GM18511 (cell line): Measurements from ENCODE around the gene MBLAC1.
A peak's percentile ranks its signal among the peaks of the same experiment; 100 is the strongest.

Experiments
- ATAC-seq: cut with Tn5 transposase; IDR thresholded peaks from one replicate; pipeline ENCODE4 v1.9.1; 2021; ENCODE audit warnings: mild to moderate bottlenecking, moderate library complexity; ENCODE audit not compliant: unreplicated experiment

Gene MBLAC1

GRCh38 chr7:100126931-100127865, at the start of gene MBLAC1:
TSS of gene MBLAC1 (plus strand) at chr7:100126967. CDS start at chr7:100127396, 429 bp downstream.
- ATAC-seq = peak; percentile 72

DNA sequence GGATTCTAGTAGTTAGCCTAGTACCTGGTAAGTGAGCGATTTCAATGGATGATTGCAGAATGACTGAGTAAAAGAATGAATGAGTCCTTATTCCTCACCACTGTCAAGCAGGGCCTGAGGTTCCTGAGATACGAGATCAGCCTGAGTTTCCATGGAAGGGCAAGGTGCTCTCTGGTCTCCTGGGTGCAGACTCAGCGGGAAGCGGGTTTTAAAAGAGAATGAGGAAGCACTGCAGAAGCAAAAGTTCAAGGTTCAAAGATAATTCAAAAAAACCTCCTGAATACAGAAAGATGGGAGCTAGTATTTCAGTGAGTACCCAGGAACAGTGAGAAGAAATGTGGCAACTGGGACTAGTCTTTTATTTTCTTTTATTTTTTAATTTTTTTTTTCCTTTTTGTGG, 49.6 kb upstream of the MBLAC1 start:
- ATAC-seq = no peak

- no peak for ATAC-seq
Observed at GRCh38 chr7:100079024-100079560, 47.7 kb upstream of the MBLAC1 start.

- no peak for ATAC-seq
Observed at GRCh38 chr7:100080907-100081534, 45.7 kb upstream of the MBLAC1 start.

DNA sequence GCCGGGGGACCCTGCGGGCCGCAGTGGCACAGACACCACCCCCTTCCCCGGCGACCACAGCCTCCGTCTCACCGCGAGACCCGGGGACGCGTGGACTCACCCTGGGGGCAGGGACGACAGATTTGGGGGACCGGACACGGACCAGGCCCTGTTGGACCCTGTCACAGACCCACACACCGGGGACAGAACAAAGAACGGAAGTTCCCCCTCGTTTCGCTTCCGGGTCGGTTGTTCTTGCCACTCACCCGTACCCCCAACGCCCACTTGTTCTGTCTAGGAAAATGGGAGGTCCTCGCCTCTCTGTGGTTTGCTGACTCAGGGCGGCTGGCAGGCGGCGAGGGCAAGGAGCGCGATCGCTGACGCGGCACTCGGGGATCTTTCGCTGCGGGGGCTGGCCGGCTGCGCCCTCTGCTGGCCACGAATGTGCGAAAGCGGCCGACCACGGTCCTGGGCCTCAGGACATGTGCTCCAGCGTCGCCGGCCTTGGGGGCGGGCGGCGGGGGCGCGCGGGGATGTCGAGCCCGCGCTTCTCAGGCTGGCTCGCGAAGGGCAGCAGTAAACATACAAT, 45.1 kb upstream of the MBLAC1 start, which contains the start of gene ZNF3:
Gene ZNF3 (minus strand): TSS at position 189 of the 568 bp plus-strand sequence. CDS start 4,366 bp downstream, outside the sequence.
- peak; percentile 87 for ATAC-seq

GRCh38 chr7:100082978-100083377, 43.8 kb upstream of the MBLAC1 start:
- ATAC-seq = no peak

DNA sequence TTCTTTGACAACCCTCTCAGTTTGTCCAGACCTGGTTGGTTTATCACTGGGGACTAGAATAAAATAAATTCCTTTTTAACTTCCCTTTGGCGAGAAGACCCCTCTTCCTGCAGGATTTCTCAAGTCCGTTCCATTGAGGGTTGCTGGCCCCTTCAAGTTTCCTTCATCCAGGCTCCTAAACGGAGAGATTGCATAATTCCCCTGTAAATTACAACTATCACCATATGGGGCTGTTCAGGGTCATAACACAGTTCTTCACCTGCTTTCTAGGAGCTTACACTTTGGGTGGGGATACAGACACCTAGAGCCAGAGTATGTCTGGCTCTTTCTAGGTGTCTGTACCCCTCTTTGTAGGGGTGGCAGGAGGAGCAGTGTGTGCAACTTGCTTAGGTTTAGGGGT, 41.3 kb upstream of the MBLAC1 start:
- no peak for ATAC-seq

DNA sequence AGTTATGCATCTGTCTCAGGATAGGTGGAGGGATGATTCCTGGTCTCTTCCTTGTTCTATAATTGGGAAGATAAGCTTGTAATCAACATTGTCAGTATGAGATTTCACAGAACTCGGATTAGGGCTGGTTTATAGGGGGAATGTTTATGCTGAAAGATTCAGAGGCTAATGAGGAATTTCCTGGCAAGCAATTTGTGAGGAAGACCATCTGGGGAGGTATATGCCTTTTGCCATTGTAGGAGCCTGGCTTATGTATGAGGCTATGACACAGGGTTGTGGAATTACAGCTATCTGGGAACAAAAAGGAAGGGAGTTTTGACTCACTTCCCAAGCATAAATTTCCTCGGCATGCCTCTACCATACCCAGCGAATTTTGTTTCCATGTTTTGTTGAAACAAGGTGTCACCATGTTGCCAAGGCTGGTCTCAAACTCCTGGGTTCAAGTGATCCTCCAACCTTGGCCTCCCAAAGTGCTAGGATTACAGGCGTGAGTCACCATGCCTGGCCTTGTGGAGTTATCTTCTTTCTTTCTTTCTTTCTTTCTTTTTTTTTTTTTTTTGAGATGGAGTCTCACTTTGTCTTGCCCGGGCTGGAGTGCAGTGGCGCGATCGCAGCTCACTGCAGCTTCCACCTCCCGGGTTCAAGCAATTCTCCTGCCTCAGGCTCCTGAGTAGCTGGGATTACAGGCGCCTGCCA, 39.6 kb upstream of the MBLAC1 start:
- no peak for ATAC-seq

- ATAC-seq = no peak
Observed at GRCh38 chr7:100088095-100088620, 38.6 kb upstream of the MBLAC1 start.

GRCh38 chr7:100088621-100089457, 37.9 kb upstream of the MBLAC1 start, which contains the start of gene COPS6:
TSS of gene COPS6 (plus strand) at chr7:100088969. CDS start at chr7:100088991, 22 bp downstream.
- no peak for ATAC-seq

- ATAC-seq = no peak
Observed at GRCh38 chr7:100089458-100090196, 37.1 kb upstream of the MBLAC1 start.

- ATAC-seq = no peak
Observed at GRCh38 chr7:100090527-100091410, 36.0 kb upstream of the MBLAC1 start.

DNA sequence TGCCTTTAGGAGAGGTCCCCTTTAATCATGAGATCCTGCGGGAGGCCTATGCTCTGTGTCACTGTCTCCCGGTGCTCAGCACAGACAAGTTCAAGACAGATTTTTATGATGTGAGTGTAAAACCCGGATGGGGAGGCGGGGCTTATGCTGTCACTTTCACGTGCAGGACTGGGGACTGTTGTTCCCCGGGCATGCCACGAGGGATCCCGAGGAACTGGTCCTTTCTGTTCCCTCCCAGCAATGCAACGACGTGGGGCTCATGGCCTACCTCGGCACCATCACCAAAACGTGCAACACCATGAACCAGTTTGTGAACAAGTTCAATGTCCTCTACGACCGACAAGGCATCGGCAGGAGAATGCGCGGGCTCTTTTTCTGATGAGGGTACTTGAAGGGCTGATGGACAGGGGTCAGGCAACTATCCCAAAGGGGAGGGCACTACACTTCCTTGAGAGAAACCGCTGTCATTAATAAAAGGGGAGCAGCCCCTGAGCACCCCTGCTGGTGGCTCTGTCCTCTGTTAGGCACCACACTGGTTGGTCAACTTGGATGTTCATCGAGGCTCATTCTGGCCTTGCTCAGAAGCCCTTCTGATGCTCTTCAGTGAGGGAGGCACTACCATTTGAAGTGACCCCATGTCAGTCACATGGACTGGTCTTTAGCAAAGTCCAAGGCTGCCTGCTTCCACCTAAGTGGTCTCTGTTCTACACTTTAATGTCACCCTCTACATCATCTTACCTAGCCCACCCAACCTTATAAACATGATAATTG, 35.2 kb upstream of the MBLAC1 start:
- ATAC-seq = no peak

GRCh38 chr7:100093054-100093453, 33.7 kb upstream of the MBLAC1 start:
- no peak for ATAC-seq

GRCh38 chr7:100093498-100093897, 33.3 kb upstream of the MBLAC1 start:
- no peak for ATAC-seq

DNA sequence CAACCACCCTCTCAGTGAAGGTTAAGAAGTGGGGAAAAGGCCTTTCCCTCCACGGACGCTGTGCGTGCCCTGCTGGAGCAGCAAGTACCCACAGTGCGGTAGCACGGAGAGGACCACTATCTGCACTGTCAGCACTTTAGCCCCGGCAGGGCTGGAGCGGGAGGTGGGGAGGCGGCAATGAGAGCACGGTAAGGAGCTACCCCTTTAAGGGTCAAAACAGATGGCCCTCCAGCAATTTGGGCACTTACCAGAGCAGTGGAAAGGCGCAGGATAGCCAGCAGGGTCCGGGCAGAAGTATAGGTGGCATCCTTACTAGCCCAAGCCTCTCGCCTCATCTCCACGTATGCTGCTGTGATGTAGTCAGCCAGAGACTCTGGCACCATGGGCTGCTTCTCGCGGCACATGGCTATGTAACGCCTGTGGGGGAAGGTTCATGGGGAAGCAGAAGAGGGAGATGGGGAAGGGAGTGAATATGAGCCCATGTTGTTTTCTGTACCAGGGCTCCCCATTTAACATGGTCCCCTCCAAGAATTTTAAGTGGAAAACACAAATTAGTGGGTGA, 32.8 kb upstream of the MBLAC1 start:
- ATAC-seq = no peak

DNA sequence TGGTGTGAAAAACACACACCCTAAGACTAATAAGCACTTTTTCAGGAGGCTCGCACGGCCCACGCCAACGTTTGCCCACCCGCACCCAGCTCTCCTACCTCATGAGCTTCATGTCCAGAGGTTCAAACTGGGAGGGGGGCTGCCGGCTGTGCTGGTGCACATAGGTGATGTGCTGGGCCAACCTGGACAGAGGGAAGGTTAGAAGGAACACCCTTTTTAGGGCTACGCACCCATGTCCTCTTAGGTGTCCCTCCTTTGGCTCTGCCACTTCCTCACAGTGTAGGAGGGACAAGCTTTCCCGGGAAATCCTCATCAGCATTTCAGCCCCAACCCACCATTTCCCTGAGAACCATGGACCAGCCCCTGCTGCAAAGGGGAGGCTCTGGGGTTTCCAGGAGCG, 31.5 kb upstream of the MBLAC1 start:
- ATAC-seq = no peak
